Uterus (tissue), 4 donors: ENCODE measurements around the gene WIPI1. TPM values are rescaled to one million over a fixed set of nuclear protein-coding genes. Genes with fewer than 3 reads are reported as not detected.

Experiments
- DNase-seq, 2 donors: peaks; one replicate each; pipeline ENCODE4 v3.0.0-alpha.2; 2019 to 2020
- H3K27ac ChIP-seq, 2 donors: fragments of 200-600 bp; sonication (generic); 1 replicate in 1 of 2; 2 replicates in 1 of 2; pipeline ENCODE4 v1.5.1; 2016 to 2018
- H3K27me3 ChIP-seq, 2 donors: fragments of 200-600 bp; sonication (generic); one replicate each; pipeline ENCODE4 v1.5.1; 2018 to 2019; ENCODE audit warnings: control low read depth in 1 of 2
- H3K36me3 ChIP-seq, 2 donors: fragments of 200-600 bp; sonication (generic); one replicate each; pipeline ENCODE4 v1.5.1; 2019; ENCODE audit warnings: control low read depth in 1 of 2
- H3K4me1 ChIP-seq, 2 donors: fragments of 200-600 bp; sonication (generic); one replicate each; pipeline ENCODE4 v1.5.1; 2018 to 2019; ENCODE audit warnings: control low read depth in 1 of 2
- H3K4me3 ChIP-seq, 2 donors: fragments of 200-600 bp; sonication (generic); 1 replicate in 1 of 2; 2 replicates in 1 of 2; pipeline ENCODE4 v1.5.1; 2018 to 2019; ENCODE audit warnings: mild to moderate bottlenecking in 1 of 2
- H3K9me3 ChIP-seq, 2 donors: fragments of 200-600 bp; sonication (generic); one replicate each; pipeline ENCODE4 v1.5.1; 2019; ENCODE audit warnings: control low read depth in 1 of 2
- CTCF ChIP-seq, 4 experiments: fragments of 200-600 bp in 2 of 4; fragments of 450-650 bp in 2 of 4; sonication (generic) in 2 of 4; IDR thresholded peaks; one replicate each; pipeline ENCODE4 v1.5.1; 2016 to 2019; ENCODE audit warnings: antibody characterized with exemption in 4 of 4, mild to moderate bottlenecking in 2 of 4, moderate library complexity in 1 of 4
- POLR2A ChIP-seq, 2 donors: fragments of 450-650 bp; IDR thresholded peaks; one replicate each; pipeline ENCODE4 v1.6.1; 2016; ENCODE audit warnings: antibody characterized with exemption in 2 of 2, mild to moderate bottlenecking in 1 of 2, moderate library complexity in 1 of 2
- intact Hi-C: fragments of 100-400 bp; cut with DNase I; formaldehyde crosslinking; loops from one replicate; pipeline ENCODE4 v1.15.1; 2023; ENCODE audit warnings: low total_unique reads
- total RNA-seq, 4 donors: library from RNA; depleted of rRNA in 3 of 4; stranded (reverse); fragments of >200 nt in 3 of 4; gene quantifications; one replicate each; pipeline versions ENCODE4 v1.1.0 to v1.2.4, GENCODE V29; 2014 to 2023
- donor health status: DM: yes; HTN: yes; CAD: no.

The WIPI1 gene
- total RNA-seq, 4 donors from 2014 or later, result 7.9 to 40.7 (median 27.9) TPM

GRCh38 chr17:68489919-68490318, 32.6 kb upstream of the WIPI1 start:
- Histone ChIP-seq H3K27ac (no peak overlapping the region), H3K4me3 (no peak overlapping the region), H3K4me1 (no peaks in the 10 kb centered on the region), H3K36me3 (no peaks in the 10 kb centered on the region), H3K9me3 (no peaks in the 10 kb centered on the region), H3K27me3 (no peaks in the 10 kb centered on the region)
- intact Hi-C loops, result no loop called here
- no peak for DNase-seq
- TF ChIP-seq POLR2A (IDR thresholded peaks at IDR 0.05) (no peak), CTCF (IDR thresholded peaks at IDR 0.05) (no peak)

- H3K9me3 ChIP-seq, result no peaks in the 10 kb centered on the region
- DNase-seq, result no peak
- TF ChIP-seq CTCF (IDR thresholded peaks at IDR 0.05), result no peak
- no peak for TF ChIP-seq POLR2A (IDR thresholded peaks at IDR 0.05)
- H3K4me3 ChIP-seq, result no peak overlapping the region
- H3K27ac ChIP-seq, result no peak overlapping the region
- intact Hi-C loops, result no loop called here
- no peaks in the 10 kb centered on the region for H3K4me1 ChIP-seq
- no peaks in the 10 kb centered on the region for H3K27me3 ChIP-seq
- no peaks in the 10 kb centered on the region for H3K36me3 ChIP-seq
Observed at GRCh38 chr17:68484458-68484857, 27.2 kb upstream of the WIPI1 start.

GRCh38 chr17:68482576-68483041, 25.3 kb upstream of the WIPI1 start:
- no peak for DNase-seq
- Histone ChIP-seq H3K4me1 (no peaks in the 10 kb centered on the region), H3K36me3 (no peaks in the 10 kb centered on the region), H3K27ac (no peak overlapping the region), H3K27me3 (no peaks in the 10 kb centered on the region), H3K9me3 (no peaks in the 10 kb centered on the region), H3K4me3 (no peak overlapping the region)
- TF ChIP-seq CTCF (IDR thresholded peaks at IDR 0.05) (no peak), POLR2A (IDR thresholded peaks at IDR 0.05) (no peak)
- intact Hi-C loops, result no loop called here

GRCh38 chr17:68480885-68481284, 23.6 kb upstream of the WIPI1 start:
- Histone ChIP-seq H3K4me3 (no peak overlapping the region), H3K36me3 (no peaks in the 10 kb centered on the region), H3K4me1 (no peaks in the 10 kb centered on the region), H3K27ac (no peak overlapping the region), H3K27me3 (no peaks in the 10 kb centered on the region), H3K9me3 (no peaks in the 10 kb centered on the region)
- intact Hi-C loops, result no loop called here
- no peak for DNase-seq
- TF ChIP-seq CTCF (IDR thresholded peaks at IDR 0.05) (no peak), POLR2A (IDR thresholded peaks at IDR 0.05) (no peak)

GRCh38 chr17:68470961-68471360, 13.7 kb upstream of the WIPI1 start:
- H3K36me3 ChIP-seq, result no peaks in the 10 kb centered on the region
- no peaks in the 10 kb centered on the region for H3K27me3 ChIP-seq
- no peak for TF ChIP-seq POLR2A (IDR thresholded peaks at IDR 0.05)
- TF ChIP-seq CTCF (IDR thresholded peaks at IDR 0.05), result no peak
- intact Hi-C loops, result no loop called here
- no peaks in the 10 kb centered on the region for H3K9me3 ChIP-seq
- H3K4me3 ChIP-seq, result no peak overlapping the region
- H3K27ac ChIP-seq, result no peak overlapping the region
- no peak for DNase-seq
- H3K4me1 ChIP-seq, result no peaks in the 10 kb centered on the region
